ENCODE results near the gene MYL6. TPM values are rescaled to one million over a fixed set of nuclear protein-coding genes. Genes with fewer than 3 reads are reported as not detected.

MYL6 gene
- total and polyA plus RNA-seq, 9 of the 15 experiments (the other 6 are each of a cell fraction or from before 2014, with no cell fraction given) = 557 to 1,664 (median 958) TPM

- TF ChIP-seq ZFPM2 (CRISPR knock-in tag; IDR thresholded peaks at IDR 0.05) = no peak
- TF ChIP-seq SP1 (CRISPR knock-in tag; IDR thresholded peaks at IDR 0.05) = no peak
- no peak for TF ChIP-seq ZNF3 (CRISPR knock-in tag; IDR thresholded peaks at IDR 0.05)
- TF ChIP-seq SOX6 (IDR thresholded peaks at IDR 0.05) = peak; percentile 23; the same call in 1 of the 2 replicates
- TF ChIP-seq, protein P1, sequence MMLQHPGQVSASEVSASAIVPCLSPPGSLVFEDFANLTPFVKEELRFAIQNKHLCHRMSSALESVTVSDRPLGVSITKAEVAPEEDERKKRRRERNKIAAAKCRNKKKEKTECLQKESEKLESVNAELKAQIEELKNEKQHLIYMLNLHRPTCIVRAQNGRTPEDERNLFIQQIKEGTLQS (IDR thresholded peaks at IDR 0.05) = peak; percentile 39; the same call in 1 of the 2 replicates
- TF ChIP-seq, protein P1 (CRISPR knock-in tag; conservative IDR thresholded peaks at IDR 0.05) = no peak
- 0 out of 2 replicates have a peak, but pooled peaks have one; percentile 17 for TF ChIP-seq FOXP4 (CRISPR knock-in tag; IDR thresholded peaks at IDR 0.05; ENCODE audit: borderline replicate concordance)
- TF ChIP-seq ELF1 (tag; IDR thresholded peaks at IDR 0.05) = no peak
- no peak for TF ChIP-seq KDM5B (IDR thresholded peaks at IDR 0.05; ENCODE audit: insufficient replicate concordance, low read depth, low read length)
- TF ChIP-seq MEIS2 (IDR thresholded peaks at IDR 0.05; ENCODE audit: partially characterized antibody) = no peak
- TF ChIP-seq NR2C1 (IDR thresholded peaks at IDR 0.05) = no peak
- TF ChIP-seq NR2C1 (tag; IDR thresholded peaks at IDR 0.05) = no peak
- TF ChIP-seq ZNF707 (CRISPR knock-in tag; conservative IDR thresholded peaks at IDR 0.05) = no peak
- TF ChIP-seq KLF16 (IDR thresholded peaks at IDR 0.05) = no peak
- TF ChIP-seq LCOR (CRISPR knock-in tag; IDR thresholded peaks at IDR 0.05) = no peak
- no peak for TF ChIP-seq NR3C1 (CRISPR knock-in tag; IDR thresholded peaks at IDR 0.05)
- TF ChIP-seq PURB (CRISPR knock-in tag; IDR thresholded peaks at IDR 0.05; ENCODE audit: low read depth) = no peak
- TF ChIP-seq, protein P2, sequence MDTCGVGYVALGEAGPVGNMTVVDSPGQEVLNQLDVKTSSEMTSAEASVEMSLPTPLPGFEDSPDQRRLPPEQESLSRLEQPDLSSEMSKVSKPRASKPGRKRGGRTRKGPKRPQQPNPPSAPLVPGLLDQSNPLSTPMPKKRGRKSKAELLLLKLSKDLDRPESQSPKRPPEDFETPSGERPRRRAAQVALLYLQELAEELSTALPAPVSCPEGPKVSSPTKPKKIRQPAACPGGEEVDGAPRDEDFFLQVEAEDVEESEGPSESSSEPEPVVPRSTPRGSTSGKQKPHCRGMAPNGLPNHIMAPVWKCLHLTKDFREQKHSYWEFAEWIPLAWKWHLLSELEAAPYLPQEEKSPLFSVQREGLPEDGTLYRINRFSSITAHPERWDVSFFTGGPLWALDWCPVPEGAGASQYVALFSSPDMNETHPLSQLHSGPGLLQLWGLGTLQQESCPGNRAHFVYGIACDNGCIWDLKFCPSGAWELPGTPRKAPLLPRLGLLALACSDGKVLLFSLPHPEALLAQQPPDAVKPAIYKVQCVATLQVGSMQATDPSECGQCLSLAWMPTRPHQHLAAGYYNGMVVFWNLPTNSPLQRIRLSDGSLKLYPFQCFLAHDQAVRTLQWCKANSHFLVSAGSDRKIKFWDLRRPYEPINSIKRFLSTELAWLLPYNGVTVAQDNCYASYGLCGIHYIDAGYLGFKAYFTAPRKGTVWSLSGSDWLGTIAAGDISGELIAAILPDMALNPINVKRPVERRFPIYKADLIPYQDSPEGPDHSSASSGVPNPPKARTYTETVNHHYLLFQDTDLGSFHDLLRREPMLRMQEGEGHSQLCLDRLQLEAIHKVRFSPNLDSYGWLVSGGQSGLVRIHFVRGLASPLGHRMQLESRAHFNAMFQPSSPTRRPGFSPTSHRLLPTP (IDR thresholded peaks at IDR 0.05; ENCODE audit: borderline replicate concordance, extremely low read depth, insufficient read length) = no peak
- peak; percentile 14; the same call in 1 of the 2 replicates for TF ChIP-seq ESRRA (IDR thresholded peaks at IDR 0.05; ENCODE audit: borderline replicate concordance, low read depth)
- peak; percentile 59 for TF ChIP-seq CBFA2T3 (IDR thresholded peaks at IDR 0.05)
- peak; percentile 29; the same call in 1 of the 2 replicates for TF ChIP-seq EP300 (IDR thresholded peaks at IDR 0.05; ENCODE audit: low read length)
- TF ChIP-seq CREM (IDR thresholded peaks at IDR 0.05; ENCODE audit: low read depth) = 0 out of 2 replicates have a peak, but pooled peaks have one; percentile 18
- TF ChIP-seq RCOR1 (IDR thresholded peaks at IDR 0.05; ENCODE audit: borderline replicate concordance in 1 of 2, low read depth in 2 of 2, low read length in 2 of 2) = peak in 1 of 2 experiments; percentile 52; a peak in 1 of 4 replicates
- TF ChIP-seq RFX7 (CRISPR knock-in tag; IDR thresholded peaks at IDR 0.05) = no peak
Observed at GRCh38 chr12:56124133-56124532, 34.0 kb upstream of the MYL6 start (continued).

All from K562 (cell line).